Glomerular visceral epithelial cell (primary cell): ENCODE measurements around the gene EXTL1.
A peak's percentile ranks its signal among the peaks of the same experiment; 100 is the strongest.

Source experiments
- DNase-seq: peaks from one replicate; pipeline ENCODE4 v3.0.0-alpha.2; 2016; ENCODE audit errors: extremely low spot score

The EXTL1 gene

GRCh38 chr1:26069941-26070295 lies 48.3 kb downstream of the EXTL1 start:
- DNase-seq, result no peak

GRCh38 chr1:26070296-26070962 lies 48.9 kb downstream of the EXTL1 start:
- DNase-seq, result no peak

- no peak for DNase-seq
Observed at GRCh38 chr1:26070963-26071342, 49.4 kb downstream of the EXTL1 start.

- no peak for DNase-seq
Observed at GRCh38 chr1:26072305-26072704, 50.7 kb downstream of the EXTL1 start.

GRCh38 chr1:26075421-26076144 lies 54.0 kb downstream of the EXTL1 start:
- no peak for DNase-seq

GRCh38 chr1:26077524-26077923 lies 55.9 kb downstream of the EXTL1 start:
- no peak for DNase-seq

GRCh38 chr1:26078286-26079177 lies 57.0 kb downstream of the EXTL1 start:
- DNase-seq, result no peak

- no peak for DNase-seq
Observed at GRCh38 chr1:26079178-26079563, 57.6 kb downstream of the EXTL1 start.

GRCh38 chr1:26079960-26080814 lies 58.6 kb downstream of the EXTL1 start:
- DNase-seq, result no peak

GRCh38 chr1:26081267-26082019 lies 59.9 kb downstream of the EXTL1 start:
- DNase-seq, result peak; percentile 42

GRCh38 chr1:26082020-26082350 lies 60.4 kb downstream of the EXTL1 start:
- no peak for DNase-seq

GRCh38 chr1:26083208-26083607 lies 61.6 kb downstream of the EXTL1 start:
- DNase-seq, result no peak

GRCh38 chr1:26084091-26084561 lies 62.6 kb downstream of the EXTL1 start:
- DNase-seq, result no peak

GRCh38 chr1:26084844-26085243 lies 63.3 kb downstream of the EXTL1 start:
- DNase-seq, result no peak
